CD1c-positive myeloid dendritic cell (primary cell): ENCODE measurements around the gene CDH24.
A peak's percentile ranks its signal among the peaks of the same experiment; 100 is the strongest.

Experiments
- DNase-seq: peaks from one replicate; pipeline ENCODE4 v3.0.0-alpha.2; 2016; ENCODE audit errors: extremely low spot score

The CDH24 gene

GRCh38 chr14:23060536-23061260, 3.4 kb upstream of the CDH24 start:
- no peak for DNase-seq

GRCh38 chr14:23058654-23059504, 1.6 kb upstream of the CDH24 start:
- DNase-seq, result no peak

- DNase-seq, result peak; percentile 86
Measured at GRCh38 chr14:23057757-23058653, 685 bp upstream of the CDH24 start.

GRCh38 chr14:23056145-23056955, 970 bp downstream of the CDH24 start:
- peak; percentile 77 for DNase-seq

GRCh38 chr14:23055621-23056144, 1.6 kb downstream of the CDH24 start:
- no peak for DNase-seq

- no peak for DNase-seq
Measured at GRCh38 chr14:23055147-23055550, 2.2 kb downstream of the CDH24 start.

- no peak for DNase-seq
Measured at GRCh38 chr14:23054000-23054811, 3.1 kb downstream of the CDH24 start.

- DNase-seq, result no peak
Measured at GRCh38 chr14:23053426-23053825, 3.9 kb downstream of the CDH24 start.

- no peak for DNase-seq
Measured at GRCh38 chr14:23052671-23053070, 4.6 kb downstream of the CDH24 start.

GRCh38 chr14:23052182-23052623, 5.1 kb downstream of the CDH24 start:
- no peak for DNase-seq

- DNase-seq, result peak; percentile 22
Measured at GRCh38 chr14:23051141-23052057, 5.9 kb downstream of the CDH24 start.

GRCh38 chr14:23049011-23049410, 8.3 kb downstream of the CDH24 start:
- DNase-seq, result no peak

GRCh38 chr14:23047751-23048693, 9.3 kb downstream of the CDH24 start:
- no peak for DNase-seq

GRCh38 chr14:23047034-23047634, 10.2 kb downstream of the CDH24 start:
- DNase-seq, result no peak

- no peak for DNase-seq
Measured at GRCh38 chr14:23045419-23046357, 11.6 kb downstream of the CDH24 start.

- no peak for DNase-seq
Measured at GRCh38 chr14:23044840-23045239, 12.5 kb downstream of the CDH24 start.
